ENCODE measurements around the gene GCLM.

DNA sequence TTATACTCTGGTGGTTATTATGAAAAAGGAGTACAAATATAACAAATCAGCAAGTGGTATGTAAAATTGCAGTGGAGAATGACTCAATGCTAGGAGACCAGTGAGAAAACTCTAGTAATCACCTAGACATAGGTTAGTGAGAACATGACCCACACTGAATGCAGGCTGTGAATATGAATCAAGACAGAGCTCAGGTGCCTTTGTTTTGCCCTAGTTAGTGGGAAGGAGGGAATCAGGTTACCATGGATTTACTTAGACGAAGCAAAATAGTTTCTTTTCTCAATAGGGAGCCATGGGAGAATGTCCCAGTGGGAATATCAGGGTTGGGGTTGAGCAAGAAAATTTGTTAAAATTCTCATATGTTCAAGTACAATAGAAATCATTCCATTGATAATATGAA, 10.6 kb upstream of the GCLM start:
- TF ChIP-seq RAD21 (IDR thresholded peaks at IDR 0.05; ENCODE audit: low read depth) = no peak
- TF ChIP-seq, protein P1, sequence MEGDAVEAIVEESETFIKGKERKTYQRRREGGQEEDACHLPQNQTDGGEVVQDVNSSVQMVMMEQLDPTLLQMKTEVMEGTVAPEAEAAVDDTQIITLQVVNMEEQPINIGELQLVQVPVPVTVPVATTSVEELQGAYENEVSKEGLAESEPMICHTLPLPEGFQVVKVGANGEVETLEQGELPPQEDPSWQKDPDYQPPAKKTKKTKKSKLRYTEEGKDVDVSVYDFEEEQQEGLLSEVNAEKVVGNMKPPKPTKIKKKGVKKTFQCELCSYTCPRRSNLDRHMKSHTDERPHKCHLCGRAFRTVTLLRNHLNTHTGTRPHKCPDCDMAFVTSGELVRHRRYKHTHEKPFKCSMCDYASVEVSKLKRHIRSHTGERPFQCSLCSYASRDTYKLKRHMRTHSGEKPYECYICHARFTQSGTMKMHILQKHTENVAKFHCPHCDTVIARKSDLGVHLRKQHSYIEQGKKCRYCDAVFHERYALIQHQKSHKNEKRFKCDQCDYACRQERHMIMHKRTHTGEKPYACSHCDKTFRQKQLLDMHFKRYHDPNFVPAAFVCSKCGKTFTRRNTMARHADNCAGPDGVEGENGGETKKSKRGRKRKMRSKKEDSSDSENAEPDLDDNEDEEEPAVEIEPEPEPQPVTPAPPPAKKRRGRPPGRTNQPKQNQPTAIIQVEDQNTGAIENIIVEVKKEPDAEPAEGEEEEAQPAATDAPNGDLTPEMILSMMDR (IDR thresholded peaks at IDR 0.05 in 2 of 3, conservative IDR thresholded peaks at IDR 0.05 in 1 of 3; ENCODE audit: borderline replicate concordance in 1 of 3, insufficient read depth in 1 of 3, low read depth in 2 of 3, low read length in 2 of 3) = no peak
- TF ChIP-seq EZH2 (IDR thresholded peaks at IDR 0.05) = no peak
- TF ChIP-seq POLR2A (IDR thresholded peaks at IDR 0.05; ENCODE audit: borderline replicate concordance, extremely low read depth, insufficient read depth, insufficient read length) = no peak
- TF ChIP-seq, protein P2, sequence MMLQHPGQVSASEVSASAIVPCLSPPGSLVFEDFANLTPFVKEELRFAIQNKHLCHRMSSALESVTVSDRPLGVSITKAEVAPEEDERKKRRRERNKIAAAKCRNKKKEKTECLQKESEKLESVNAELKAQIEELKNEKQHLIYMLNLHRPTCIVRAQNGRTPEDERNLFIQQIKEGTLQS (IDR thresholded peaks at IDR 0.05) = no peak
- TF ChIP-seq SRF (IDR thresholded peaks at IDR 0.05; ENCODE audit: low read depth) = no peak
- no peak for TF ChIP-seq EZH2phosphoT487 (IDR thresholded peaks at IDR 0.05; ENCODE audit: borderline replicate concordance)
- no peak for TF ChIP-seq FOSL1 (IDR thresholded peaks at IDR 0.05; ENCODE audit: low read depth)

Measured in HCT116 (cell line).